Skeletal muscle tissue (tissue), 4 donors: Measurements from ENCODE around the gene MARVELD1. TPM values are rescaled to one million over a fixed set of nuclear protein-coding genes. Genes with fewer than 3 reads are reported as not detected.

Source experiments
- H3K27ac ChIP-seq: one replicate; pipeline ENCODE4 v1.7.0; 2013; ENCODE audit warnings: mild to moderate bottlenecking, low read depth, low read length, inconsistent platforms
- H3K27me3 ChIP-seq, 3 donors: one replicate each; pipeline ENCODE4 v1.7.0; 2013; ENCODE audit warnings: low read length in 3 of 3; ENCODE audit not compliant: control insufficient read depth in 3 of 3, insufficient read depth in 3 of 3
- H3K36me3 ChIP-seq, 3 donors: one replicate each; pipeline ENCODE4 v1.7.0; 2013; ENCODE audit warnings: low read length in 3 of 3; ENCODE audit not compliant: control insufficient read depth in 3 of 3, insufficient read depth in 3 of 3
- H3K4me1 ChIP-seq, 3 donors: one replicate each; pipeline ENCODE4 v1.7.0; 2013; ENCODE audit warnings: low read length in 3 of 3, mild to moderate bottlenecking in 3 of 3; ENCODE audit not compliant: control insufficient read depth in 3 of 3, insufficient read depth in 3 of 3
- H3K4me3 ChIP-seq, 3 donors: one replicate each; pipeline ENCODE4 v1.7.0; 2013; ENCODE audit warnings: low read length in 3 of 3
- H3K9ac ChIP-seq, 3 donors: one replicate each; pipeline ENCODE4 v1.7.0; 2013; ENCODE audit warnings: low read length in 3 of 3, mild to moderate bottlenecking in 3 of 3, moderate library complexity in 2 of 3, low read depth in 1 of 3
- H3K9me3 ChIP-seq, 3 donors: one replicate each; pipeline ENCODE4 v1.7.0; 2013; ENCODE audit warnings: low read length in 3 of 3; ENCODE audit not compliant: control insufficient read depth in 3 of 3
- total RNA-seq: library from RNA; depleted of rRNA; stranded (reverse); fragments of >200 nt; gene quantifications from one replicate; pipeline ENCODE4 v1.2.3, GENCODE V29; 2014
- donor health status: Osteomylitis.

The MARVELD1 gene
- total RNA-seq, 1 donor from 2014 or later = 17.2 TPM

GRCh38 chr10:97762056-97762455 lies 48.5 kb downstream of the MARVELD1 start:
- peaks cover 16 to 26% (median 22%) of the 10 kb centered on the region in 3 donors for H3K36me3 ChIP-seq
- no peaks in the 10 kb centered on the region for H3K9me3 ChIP-seq
- no peak overlapping the region for H3K27ac ChIP-seq
- H3K27me3 ChIP-seq = peaks cover 0 to 3% (median 0%) of the 10 kb centered on the region in 3 donors
- no peak overlapping the region for H3K9ac ChIP-seq
- H3K4me3 ChIP-seq = no peak overlapping the region
- H3K4me1 ChIP-seq = peaks cover 6 to 12% (median 9%) of the 10 kb centered on the region in 3 donors

- Histone ChIP-seq H3K4me1 (peaks cover 6 to 12% (median 9%) of the 10 kb centered on the region in 3 donors), H3K27me3 (peaks cover 0 to 3% (median 0%) of the 10 kb centered on the region in 3 donors), H3K36me3 (peaks cover 11 to 19% (median 15%) of the 10 kb centered on the region in 3 donors)
These were observed 49.3 kb downstream of the MARVELD1 start for GRCh38 chr10:97762816-97763215.

GRCh38 chr10:97763411-97763810 lies 49.9 kb downstream of the MARVELD1 start:
- Histone ChIP-seq H3K9ac (no peak overlapping the region), H3K9me3 (no peaks in the 10 kb centered on the region), H3K27me3 (peaks cover 0 to 5% (median 0%) of the 10 kb centered on the region in 3 donors), H3K4me1 (peaks cover 6 to 12% (median 9%) of the 10 kb centered on the region in 3 donors), H3K36me3 (peaks cover 11 to 19% (median 15%) of the 10 kb centered on the region in 3 donors), H3K4me3 (no peak overlapping the region), H3K27ac (no peak overlapping the region)

More at GRCh38 chr10:97762816-97763215, 49.3 kb downstream of the MARVELD1 start:
- H3K4me3 ChIP-seq = no peak overlapping the region
- H3K9ac ChIP-seq = no peak overlapping the region
- H3K9me3 ChIP-seq = no peaks in the 10 kb centered on the region
- H3K27ac ChIP-seq = no peak overlapping the region

- Histone ChIP-seq H3K9me3 (no peaks in the 10 kb centered on the region), H3K9ac (no peak overlapping the region), H3K4me1 (peaks cover 6 to 12% (median 9%) of the 10 kb centered on the region in 3 donors)
These were observed 50.4 kb downstream of the MARVELD1 start for GRCh38 chr10:97763947-97764346.

GRCh38 chr10:97764519-97764931 lies 51.0 kb downstream of the MARVELD1 start:
- H3K27ac ChIP-seq = no peak overlapping the region
- peaks cover 7 to 14% (median 10%) of the 10 kb centered on the region in 3 donors for H3K36me3 ChIP-seq
- no peak overlapping the region for H3K9ac ChIP-seq
- peaks cover 6 to 12% (median 9%) of the 10 kb centered on the region in 3 donors for H3K4me1 ChIP-seq
- H3K27me3 ChIP-seq = peaks cover 7 to 16% (median 7%) of the 10 kb centered on the region in 3 donors
- H3K4me3 ChIP-seq = no peak overlapping the region
- no peaks in the 10 kb centered on the region for H3K9me3 ChIP-seq

More at GRCh38 chr10:97763947-97764346, 50.4 kb downstream of the MARVELD1 start:
- no peak overlapping the region for H3K27ac ChIP-seq
- peaks cover under 1 to 10% (median 2%) of the 10 kb centered on the region in 3 donors for H3K27me3 ChIP-seq
- no peak overlapping the region for H3K4me3 ChIP-seq
- peaks cover 11 to 18% (median 15%) of the 10 kb centered on the region in 3 donors for H3K36me3 ChIP-seq

GRCh38 chr10:97765201-97765600 lies 51.7 kb downstream of the MARVELD1 start:
- Histone ChIP-seq H3K4me1 (peaks cover 6 to 12% (median 9%) of the 10 kb centered on the region in 3 donors), H3K9me3 (no peaks in the 10 kb centered on the region), H3K9ac (no peak overlapping the region), H3K36me3 (peaks cover 2 to 8% (median 3%) of the 10 kb centered on the region in 3 donors), H3K27ac (no peak overlapping the region), H3K27me3 (peaks cover 12 to 22% (median 13%) of the 10 kb centered on the region in 3 donors), H3K4me3 (no peak overlapping the region)

GRCh38 chr10:97766106-97766810 lies 52.7 kb downstream of the MARVELD1 start:
- peaks cover 22 to 33% (median 24%) of the 10 kb centered on the region in 3 donors for H3K27me3 ChIP-seq
- no peak overlapping the region for H3K27ac ChIP-seq
- no peaks in the 10 kb centered on the region for H3K9me3 ChIP-seq
- H3K4me1 ChIP-seq = peaks cover 7 to 15% (median 14%) of the 10 kb centered on the region in 3 donors
- peaks cover 0 to 6% (median 2%) of the 10 kb centered on the region in 3 donors for H3K36me3 ChIP-seq
- no peak overlapping the region for H3K9ac ChIP-seq
- no peak overlapping the region for H3K4me3 ChIP-seq

- peaks cover 9 to 18% (median 16%) of the 10 kb centered on the region in 3 donors for H3K4me1 ChIP-seq
- H3K27ac ChIP-seq = no peak overlapping the region
- peaks cover 0 to under 1% (median 0%) of the 10 kb centered on the region in 3 donors for H3K36me3 ChIP-seq
- no peak overlapping the region for H3K9ac ChIP-seq
- no peaks in the 10 kb centered on the region for H3K9me3 ChIP-seq
- peaks cover 26 to 39% (median 30%) of the 10 kb centered on the region in 3 donors for H3K27me3 ChIP-seq
- H3K4me3 ChIP-seq = no peak overlapping the region
These were observed 53.7 kb downstream of the MARVELD1 start for GRCh38 chr10:97766996-97767924.
